BE2C (cell line): ENCODE data around the gene PIP5K1B.

ENCODE experiments used
- DNase-seq: peaks from one replicate; pipeline ENCODE4 v3.0.0-alpha.2; 2020
- H3K27me3 ChIP-seq: fragments of 250-450 bp; sonication (Bioruptor Pico); 2 replicates; pipeline ENCODE4 v1.5.1; 2020; ENCODE audit warnings: mild to moderate bottlenecking
- H3K36me3 ChIP-seq: fragments of 250-450 bp; sonication (Bioruptor Pico); 2 replicates; pipeline ENCODE4 v1.5.1; 2020; ENCODE audit warnings: mild to moderate bottlenecking
- H3K4me1 ChIP-seq: fragments of 250-450 bp; sonication (Bioruptor Pico); 2 replicates; pipeline ENCODE4 v1.5.1; 2020
- H3K4me3 ChIP-seq: 2 replicates; pipeline ENCODE4 v1.5.1; 2011; ENCODE audit warnings: low read depth, low read length
- H3K9me3 ChIP-seq: fragments of 250-450 bp; sonication (Bioruptor Pico); 2 replicates; pipeline ENCODE4 v1.5.1; 2020
- TF ChIP-seq, protein P1 (sequence below): IDR thresholded peaks from 2 replicates; pipeline ENCODE4 v1.5.1; 2012; ENCODE audit warnings: mild to moderate bottlenecking, low read depth, low read length

The PIP5K1B gene

DNA sequence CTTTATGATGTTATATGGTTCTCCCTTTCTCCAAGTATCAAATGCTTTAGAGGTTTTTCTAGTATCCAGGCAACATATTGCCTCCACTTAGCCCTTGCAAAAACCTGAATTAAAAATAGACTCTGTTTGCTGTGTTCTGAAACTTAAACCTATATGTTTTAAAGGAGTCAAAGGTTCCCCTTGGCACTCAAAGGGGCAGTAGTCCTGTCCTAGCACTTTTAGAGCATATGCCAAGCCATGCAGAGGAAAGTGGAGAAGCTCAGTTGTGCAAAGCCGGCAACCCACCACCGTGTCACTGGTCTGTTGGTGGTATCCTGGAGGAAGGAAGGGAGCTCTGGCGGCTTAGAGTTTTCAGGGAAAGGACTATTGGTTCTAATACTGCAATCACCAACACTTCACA is 154.3 kb downstream of the PIP5K1B start:
- no peak overlapping the region for H3K4me3 ChIP-seq
- no peaks in the 10 kb centered on the region for H3K36me3 ChIP-seq
- no peaks in the 10 kb centered on the region for H3K9me3 ChIP-seq
- H3K4me1 ChIP-seq: no peaks in the 10 kb centered on the region
- TF ChIP-seq, protein P1, sequence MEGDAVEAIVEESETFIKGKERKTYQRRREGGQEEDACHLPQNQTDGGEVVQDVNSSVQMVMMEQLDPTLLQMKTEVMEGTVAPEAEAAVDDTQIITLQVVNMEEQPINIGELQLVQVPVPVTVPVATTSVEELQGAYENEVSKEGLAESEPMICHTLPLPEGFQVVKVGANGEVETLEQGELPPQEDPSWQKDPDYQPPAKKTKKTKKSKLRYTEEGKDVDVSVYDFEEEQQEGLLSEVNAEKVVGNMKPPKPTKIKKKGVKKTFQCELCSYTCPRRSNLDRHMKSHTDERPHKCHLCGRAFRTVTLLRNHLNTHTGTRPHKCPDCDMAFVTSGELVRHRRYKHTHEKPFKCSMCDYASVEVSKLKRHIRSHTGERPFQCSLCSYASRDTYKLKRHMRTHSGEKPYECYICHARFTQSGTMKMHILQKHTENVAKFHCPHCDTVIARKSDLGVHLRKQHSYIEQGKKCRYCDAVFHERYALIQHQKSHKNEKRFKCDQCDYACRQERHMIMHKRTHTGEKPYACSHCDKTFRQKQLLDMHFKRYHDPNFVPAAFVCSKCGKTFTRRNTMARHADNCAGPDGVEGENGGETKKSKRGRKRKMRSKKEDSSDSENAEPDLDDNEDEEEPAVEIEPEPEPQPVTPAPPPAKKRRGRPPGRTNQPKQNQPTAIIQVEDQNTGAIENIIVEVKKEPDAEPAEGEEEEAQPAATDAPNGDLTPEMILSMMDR: no peak
- no peak for DNase-seq
- peaks cover 36% of the 10 kb centered on the region for H3K27me3 ChIP-seq

DNA sequence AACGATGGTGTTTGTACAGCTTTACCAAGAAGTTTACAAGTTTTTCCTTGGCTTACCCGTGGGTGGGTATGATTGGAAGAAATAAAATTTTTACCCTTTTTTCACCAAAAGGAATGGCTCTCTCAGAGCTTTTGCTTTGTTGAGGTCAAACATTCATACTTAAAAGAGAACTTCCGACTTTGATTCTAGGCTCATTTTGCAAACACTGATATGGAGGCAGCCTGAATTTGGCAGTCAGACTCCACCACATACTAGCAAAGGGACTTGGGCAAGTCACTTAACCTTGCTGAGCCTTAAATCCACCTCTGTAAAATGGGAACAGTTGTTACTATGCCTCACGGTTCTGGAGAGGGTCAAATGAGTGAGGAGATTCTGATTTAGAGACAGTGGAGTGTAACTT is 155.4 kb downstream of the PIP5K1B start:
- H3K27me3 ChIP-seq: peaks cover 33% of the 10 kb centered on the region

DNA sequence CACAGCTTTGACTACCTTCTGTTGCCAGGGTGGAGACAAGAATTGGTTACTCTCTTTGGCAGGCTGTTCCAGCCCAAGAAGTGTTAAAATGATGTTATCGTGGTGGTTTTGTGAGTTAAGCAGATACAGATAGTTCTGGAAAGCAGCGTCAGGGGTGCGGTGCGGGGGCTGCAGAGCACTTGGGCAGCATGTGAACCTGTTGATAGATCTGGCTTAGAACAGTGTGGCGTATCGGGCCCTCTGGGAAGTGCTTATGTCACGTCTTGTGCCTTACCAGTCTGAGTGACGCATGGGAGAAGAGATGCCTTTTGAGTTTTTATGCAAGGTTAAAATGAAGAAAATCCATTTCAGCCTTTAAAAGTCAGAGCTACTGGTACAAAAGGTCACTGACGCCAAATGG is 156.4 kb downstream of the PIP5K1B start:
- Histone ChIP-seq H3K36me3 (no peaks in the 10 kb centered on the region), H3K4me3 (no peak overlapping the region), H3K27me3 (peaks cover 27% of the 10 kb centered on the region), H3K9me3 (no peaks in the 10 kb centered on the region), H3K4me1 (no peaks in the 10 kb centered on the region)
- DNase-seq: no peak
- TF ChIP-seq, protein P1: no peak

More for the DNA sequence above, 155.4 kb downstream of the PIP5K1B start:
- TF ChIP-seq, protein P1: no peak
- H3K36me3 ChIP-seq: no peaks in the 10 kb centered on the region
- no peaks in the 10 kb centered on the region for H3K4me1 ChIP-seq
- H3K4me3 ChIP-seq: no peak overlapping the region
- DNase-seq: no peak
- no peaks in the 10 kb centered on the region for H3K9me3 ChIP-seq

DNA sequence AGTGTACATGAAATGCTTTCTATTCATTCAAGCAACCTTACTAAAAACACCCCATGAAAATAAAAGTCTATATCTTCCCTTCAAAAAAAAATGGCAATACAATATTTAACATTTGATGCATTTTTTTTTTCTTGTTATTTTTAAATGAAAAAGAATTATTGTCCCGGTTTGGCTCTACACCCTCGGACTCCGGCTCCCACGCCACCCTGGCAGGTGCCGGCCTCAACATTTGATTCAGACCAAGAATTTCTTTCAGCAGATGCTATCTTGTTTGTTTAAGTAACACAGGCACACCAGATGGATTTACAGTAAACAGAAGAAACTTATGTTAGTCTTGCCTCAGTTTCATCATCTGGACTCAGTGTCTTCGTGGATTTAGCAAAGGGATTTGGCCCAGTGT is 162.0 kb downstream of the PIP5K1B start:
- Histone ChIP-seq H3K4me1 (no peaks in the 10 kb centered on the region), H3K9me3 (no peaks in the 10 kb centered on the region), H3K36me3 (no peaks in the 10 kb centered on the region), H3K4me3 (no peak overlapping the region), H3K27me3 (peaks cover 10% of the 10 kb centered on the region)
- TF ChIP-seq, protein P1: no peak
- no peak for DNase-seq

DNA sequence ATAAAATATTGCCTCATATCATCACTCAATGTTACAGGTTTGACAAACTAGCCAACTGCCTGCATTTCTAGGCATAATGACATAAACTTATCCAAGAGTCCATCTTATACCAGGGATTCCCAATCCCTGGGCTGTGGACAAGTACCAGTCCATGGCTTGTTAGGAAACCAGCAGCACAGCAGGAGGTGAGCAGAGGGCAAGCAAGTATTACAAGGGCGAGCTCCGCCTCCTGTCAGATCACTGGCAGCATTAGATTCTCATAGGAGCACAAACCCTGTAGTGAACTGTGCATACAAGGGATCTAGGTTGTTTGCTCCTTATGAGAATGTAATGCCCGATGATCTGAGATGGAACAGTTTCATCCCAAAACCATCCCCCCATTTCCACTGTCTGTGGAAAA is 164.0 kb downstream of the PIP5K1B start:
- no peak for DNase-seq
- Histone ChIP-seq H3K4me3 (no peak overlapping the region), H3K4me1 (no peaks in the 10 kb centered on the region), H3K27me3 (peaks cover 11% of the 10 kb centered on the region), H3K36me3 (no peaks in the 10 kb centered on the region), H3K9me3 (no peaks in the 10 kb centered on the region)
- TF ChIP-seq, protein P1: no peak

DNA sequence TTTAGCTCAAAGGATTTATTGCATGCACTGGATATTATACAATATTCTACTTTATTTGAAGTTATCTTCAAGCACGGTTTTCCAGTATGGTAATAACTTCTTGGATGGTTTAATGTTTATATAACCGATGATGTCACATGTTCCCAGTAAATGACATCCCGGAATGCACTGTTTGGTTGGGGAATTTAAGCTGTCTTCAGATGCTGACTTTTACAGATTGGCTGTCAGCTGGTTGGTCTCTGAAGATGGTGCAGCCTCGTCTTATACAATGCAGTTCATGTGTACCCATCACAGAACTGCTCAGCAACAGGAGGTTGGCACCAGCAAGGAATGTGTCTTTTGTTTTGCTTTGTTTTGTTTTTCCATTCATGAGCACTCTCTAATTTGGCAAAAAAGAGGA is 165.0 kb downstream of the PIP5K1B start:
- DNase-seq: no peak
- peaks cover 11% of the 10 kb centered on the region for H3K27me3 ChIP-seq
- no peak overlapping the region for H3K4me3 ChIP-seq
- H3K4me1 ChIP-seq: no peaks in the 10 kb centered on the region
- no peaks in the 10 kb centered on the region for H3K36me3 ChIP-seq
- H3K9me3 ChIP-seq: no peaks in the 10 kb centered on the region
- TF ChIP-seq, protein P1: no peak
